Adrenal gland (tissue), 19 donors: ENCODE measurements around the gene FAM118A. TPM values are rescaled to one million over a fixed set of nuclear protein-coding genes. Genes with fewer than 3 reads are reported as not detected.
"Not testable (repeated sequence)": the region's sequence is repeated elsewhere in the genome, so short reads cannot be mapped to it uniquely, and the experiment has no call there.

Experiments used
- DNase-seq, 7 donors: peaks; one replicate each; pipeline ENCODE4 v3.0.0-alpha.2; 2019 to 2020
- H3K27ac ChIP-seq, 5 donors: fragments of 200-600 bp; sonication (generic) in 4 of 5; 1 replicate in 3 of 5; 2 replicates in 2 of 5; pipeline versions ENCODE4 v1.5.1 to v1.8.0; 2016 to 2020; ENCODE audit warnings: mild to moderate bottlenecking in 1 of 5
- H3K27me3 ChIP-seq: fragments of 200-600 bp; 2 replicates; pipeline ENCODE4 v1.8.0; 2021
- H3K36me3 ChIP-seq, 2 donors: fragments of 200-600 bp; replicated peaks in 1 of 2; 1 replicate in 1 of 2; 2 replicates in 1 of 2; pipeline versions ENCODE4 v1.5.1 to v1.8.0; 2018 to 2022
- H3K4me1 ChIP-seq, 2 donors: fragments of 200-600 bp; replicated peaks in 1 of 2; 1 replicate in 1 of 2; 2 replicates in 1 of 2; pipeline versions ENCODE4 v1.5.1 to v1.8.0; 2018 to 2021
- H3K4me3 ChIP-seq, 4 donors: fragments of 200-600 bp; sonication (generic) in 3 of 4; one replicate each; pipeline ENCODE4 v1.5.1; 2016 to 2018
- H3K9me3 ChIP-seq, 3 donors: fragments of 200-600 bp; sonication (generic) in 1 of 3; replicated peaks in 1 of 3; 1 replicate in 2 of 3; 2 replicates in 1 of 3; pipeline versions ENCODE4 v1.5.1 to v1.8.0; 2016 to 2021
- POLR2A ChIP-seq, 2 donors: fragments of 450-650 bp; IDR thresholded peaks; one replicate each; pipeline ENCODE4 v1.6.1; 2017; ENCODE audit warnings: antibody characterized with exemption in 2 of 2, mild to moderate bottlenecking in 2 of 2, moderate library complexity in 1 of 2
- WGBS, 4 donors: extraction: QIAGEN DNeasy Blood & Tissue Kit in 2 of 4; methylation state at CpG; one replicate each; pipeline versions ENCODE4 v1.1.5 to v1.1.7; 2013 to 2017; 5-methylcytosine and 5-hydroxymethylcytosine counted together
- intact Hi-C, 2 donors: fragments of 100-400 bp; cut with DNase I; formaldehyde crosslinking; loops; one replicate each; pipeline versions ENCODE4 v1.14.1 to v1.15.0; 2022 to 2023
- long read RNA-seq, 10 donors: library from polyadenylated mRNA in 3 of 10; unstranded in 2 of 10; stranded (forward) in 1 of 10; transcript quantifications; one replicate each; pipeline ENCODE4 v2.0.0 and lab custom pipeline, GENCODE V29; 2021 to 2026
- polyA plus RNA-seq, 3 donors: library from polyadenylated mRNA; stranded (reverse); fragments of 200-250 nt in 2 of 3; fragments of 350-450 nt in 1 of 3; fragmentation: Illumina TruSeq in 1 of 3; extraction: RNeasy Lipid Tissue Mini Kit (QIAGEN cat#74804) in 1 of 3; gene quantifications; one replicate each; pipeline ENCODE4 v1.2.3, GENCODE V29; 2013 to 2014
- total RNA-seq, 9 donors: library from RNA; depleted of rRNA in 4 of 9; stranded (reverse); fragments of >200 nt in 4 of 9; fragments of 120-200 nt in 1 of 9; fragmentation: NEBNext Ultra II Directional in 1 of 9; extraction: Animal tissue kit (Norgen Biotek cat#: 25700) in 1 of 9; gene quantifications; one replicate each; pipeline versions ENCODE4 v1.1.0 to v1.2.4, GENCODE V29; 2013 to 2023
- TF ChIP-seq, protein P1 (sequence below), 6 experiments: fragments of 450-650 bp in 4 of 6; fragments of 200-600 bp in 2 of 6; sonication (generic) in 1 of 6; IDR thresholded peaks; 1 replicate in 5 of 6; 2 replicates in 1 of 6; pipeline versions ENCODE4 v1.5.1 to v1.8.0; 2016 to 2021; ENCODE audit warnings: antibody characterized with exemption in 6 of 6, mild to moderate bottlenecking in 2 of 6, moderate library complexity in 1 of 6
- donor health status: healthy with polysubstance abuse.
- donor health status: Bipolar disorder and iron deficiency.
- donor health status: DM: yes; HTN: yes; CAD: no.
- donor health status: DM: no; HTN: no; CAD: no.
- donor health status: DM: no; HTN: no; CAD: no.
- donor health status: DM: yes; HTN: yes; CAD: no.

Gene FAM118A
- total RNA-seq (10 to 100 TPM in 7 of 9 donors, 1 to 10 TPM in 2; 6.8 to 47.6 (median 12.0) TPM), polyA plus RNA-seq (100 to 1,000 TPM in 1 of 3 donors, 10 to 100 TPM in 2; 28.1 to 101 (median 28.7) TPM)
- long read RNA-seq, donor 1, partial matches to known transcripts, result 0 of 4 reads
- long read RNA-seq, donor 1, other reads (novel, unspliced or antisense), result 0 of 4 reads
- long read RNA-seq, donor 2, partial matches to known transcripts, result 0 of 2 reads
- long read RNA-seq, donor 2, other reads (novel, unspliced or antisense), result 0 of 2 reads
- long read RNA-seq, donor 3, partial matches to known transcripts, result 0 of 1 reads
- long read RNA-seq, donor 3, other reads (novel, unspliced or antisense), result 0 of 1 reads
- long read RNA-seq, donor 4, partial matches to known transcripts, result 1 of 7 reads
- long read RNA-seq, donor 4, other reads (novel, unspliced or antisense), result 6 of 7 reads
- long read RNA-seq, donor 5, partial matches to known transcripts, result 2 of 9 reads
- long read RNA-seq, donor 5, other reads (novel, unspliced or antisense), result 7 of 9 reads
- long read RNA-seq, donor 6, partial matches to known transcripts, result 0 of 5 reads
- long read RNA-seq, donor 6, other reads (novel, unspliced or antisense), result 5 of 5 reads
- long read RNA-seq, donor 7, partial matches to known transcripts, result 0 of 1 reads
- long read RNA-seq, donor 7, other reads (novel, unspliced or antisense), result 0 of 1 reads
- long read RNA-seq, donor 8, partial matches to known transcripts, result 0 of 3 reads
- long read RNA-seq, donor 8, other reads (novel, unspliced or antisense), result 0 of 3 reads
- long read RNA-seq, donor 9, partial matches to known transcripts, result 0 of 1 reads
- long read RNA-seq, donor 9, other reads (novel, unspliced or antisense), result 0 of 1 reads
- long read RNA-seq, donor 10, result 0 reads

DNA sequence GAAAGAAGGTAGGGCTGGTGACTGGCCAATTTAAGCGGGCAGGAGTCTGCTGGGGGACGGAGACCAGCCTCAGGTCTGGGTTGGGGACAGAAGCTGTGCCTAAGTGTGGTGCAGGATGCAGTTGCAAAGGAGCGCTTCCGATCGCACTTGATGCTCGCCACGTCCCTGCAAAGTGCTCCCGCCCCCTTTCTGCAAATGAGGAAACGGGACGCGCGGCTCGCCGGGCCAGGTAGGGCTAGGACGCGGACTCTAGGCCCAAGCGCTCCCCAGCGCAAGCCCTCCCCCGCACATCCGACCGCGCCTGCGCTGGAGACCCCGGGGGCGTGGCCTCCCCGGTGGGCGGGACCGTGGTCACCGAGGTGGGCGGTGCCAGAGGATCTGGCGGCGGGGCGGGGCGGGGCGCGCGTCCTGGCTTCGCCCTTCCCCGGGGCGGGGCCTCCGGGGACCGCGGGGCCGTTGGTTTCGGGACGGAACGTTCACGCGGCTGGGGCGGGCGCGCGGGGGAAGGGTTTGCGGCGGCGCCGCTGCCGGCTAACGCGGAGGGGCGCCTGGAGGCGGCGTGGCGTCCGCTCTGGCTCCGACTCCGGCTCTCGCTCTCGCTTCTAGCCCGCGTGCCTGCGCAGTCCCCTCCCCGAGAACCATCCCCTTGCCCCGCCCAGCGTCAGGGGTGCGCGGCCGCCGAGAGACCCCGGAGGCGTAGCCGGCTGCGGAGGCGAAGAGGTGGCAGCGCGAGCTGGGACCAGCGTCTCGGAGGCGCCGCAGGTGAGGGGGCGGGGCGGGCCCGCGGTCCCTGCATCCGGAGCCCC lies at the start of gene FAM118A:
Gene FAM118A, plus strand, starts transcription at position 513 of the 806 bp plus-strand sequence. CDS start 12,446 bp downstream, outside the sequence.
- intact Hi-C loops, result no loop called here
- no peaks in the 10 kb centered on the region for H3K9me3 ChIP-seq
- no peaks in the 10 kb centered on the region for H3K27me3 ChIP-seq
- 1 to 3% (median 1%) methylated on average over 5 to 95 of the region's 95 CpGs for WGBS, 4 donors
- TF ChIP-seq, protein P1, sequence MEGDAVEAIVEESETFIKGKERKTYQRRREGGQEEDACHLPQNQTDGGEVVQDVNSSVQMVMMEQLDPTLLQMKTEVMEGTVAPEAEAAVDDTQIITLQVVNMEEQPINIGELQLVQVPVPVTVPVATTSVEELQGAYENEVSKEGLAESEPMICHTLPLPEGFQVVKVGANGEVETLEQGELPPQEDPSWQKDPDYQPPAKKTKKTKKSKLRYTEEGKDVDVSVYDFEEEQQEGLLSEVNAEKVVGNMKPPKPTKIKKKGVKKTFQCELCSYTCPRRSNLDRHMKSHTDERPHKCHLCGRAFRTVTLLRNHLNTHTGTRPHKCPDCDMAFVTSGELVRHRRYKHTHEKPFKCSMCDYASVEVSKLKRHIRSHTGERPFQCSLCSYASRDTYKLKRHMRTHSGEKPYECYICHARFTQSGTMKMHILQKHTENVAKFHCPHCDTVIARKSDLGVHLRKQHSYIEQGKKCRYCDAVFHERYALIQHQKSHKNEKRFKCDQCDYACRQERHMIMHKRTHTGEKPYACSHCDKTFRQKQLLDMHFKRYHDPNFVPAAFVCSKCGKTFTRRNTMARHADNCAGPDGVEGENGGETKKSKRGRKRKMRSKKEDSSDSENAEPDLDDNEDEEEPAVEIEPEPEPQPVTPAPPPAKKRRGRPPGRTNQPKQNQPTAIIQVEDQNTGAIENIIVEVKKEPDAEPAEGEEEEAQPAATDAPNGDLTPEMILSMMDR (IDR thresholded peaks at IDR 0.05), result peak in 1 of 6 experiments; percentile 17
- peak; percentile 31 to 61 for TF ChIP-seq POLR2A (IDR thresholded peaks at IDR 0.05)
- H3K27ac ChIP-seq, result peak within 1 kb of the TSS in 4 of 5 donors; percentile 41 to 83 (median 64)
- H3K36me3 ChIP-seq, result no peaks in the 10 kb centered on the region
- H3K4me3 ChIP-seq, result peak within 1 kb of the TSS; percentile 56 to 95 (median 80)
- H3K4me1 ChIP-seq, result peaks cover 7 to 16% of the 10 kb centered on the region in 2 donors
- DNase-seq, result peak; percentile 90 to 96 (median 93)

DNA sequence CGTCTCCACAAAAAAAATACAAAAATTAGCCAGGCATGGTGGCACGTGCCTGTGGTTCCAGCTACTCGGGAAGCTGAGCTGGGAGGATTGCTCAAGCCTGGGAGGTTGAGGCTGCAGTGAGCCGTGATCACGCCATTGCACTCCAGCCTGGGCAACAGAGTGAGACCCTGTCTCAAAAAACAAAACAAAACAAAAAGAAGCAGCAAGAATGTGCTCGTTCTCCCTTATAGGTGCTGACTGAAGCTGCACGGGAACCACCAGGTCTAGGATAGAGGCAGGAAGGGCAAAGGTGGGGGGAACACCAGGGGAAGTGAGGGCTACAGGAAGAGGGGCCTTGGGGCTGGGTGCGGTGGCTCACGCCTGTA lies 49.4 kb upstream of the FAM118A start:
- H3K9me3 ChIP-seq, H3K27ac ChIP-seq, H3K4me3 ChIP-seq, H3K27me3 ChIP-seq, DNase-seq, H3K36me3 ChIP-seq: not testable (repeated sequence)
- WGBS, 4 donors, result 80 to 87% (median 82%) methylated on average over 9 of the region's 9 CpGs
- intact Hi-C loops, result loop anchor here (5.0 to 10.0 kb wide), 3 partner anchors 158 to 436 kb away; no protein-coding TSS in a partner anchor
- peaks cover 0 to 19% of the 10 kb centered on the region in 2 donors for H3K4me1 ChIP-seq

DNA sequence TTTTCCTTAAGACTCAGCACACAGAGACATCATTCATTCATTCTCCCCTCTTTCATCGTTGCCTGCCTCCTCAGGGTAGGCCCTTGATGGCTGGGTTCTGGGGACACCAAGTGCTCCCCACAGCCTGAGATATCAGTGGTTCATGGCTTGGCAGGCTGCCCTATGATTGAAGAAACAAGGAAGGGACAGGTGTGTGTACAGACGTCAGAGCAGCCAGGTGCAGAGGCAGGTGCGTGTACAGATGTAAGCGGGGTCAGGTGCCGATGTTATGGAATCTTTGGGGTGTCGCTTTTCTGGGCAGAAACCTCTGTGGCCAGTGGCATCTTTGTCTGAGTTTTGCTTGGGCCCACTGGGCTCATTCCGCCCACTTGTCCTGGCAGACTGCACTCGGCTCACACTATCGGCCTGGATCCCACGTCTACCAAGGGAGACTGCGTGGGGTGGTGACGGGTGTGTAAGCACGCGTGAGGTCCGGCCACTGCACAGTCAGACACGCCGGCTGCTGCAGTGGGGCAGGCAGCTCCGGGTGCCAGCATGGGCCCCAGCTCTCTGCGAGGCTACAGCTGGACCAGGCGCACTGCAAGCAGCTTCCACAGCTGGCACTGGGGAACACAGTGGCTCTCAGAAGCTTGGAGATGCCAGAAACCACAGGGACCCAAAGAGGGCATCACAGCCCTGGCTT lies 48.2 kb upstream of the FAM118A start:
- no peaks in the 10 kb centered on the region for H3K9me3 ChIP-seq
- 88 to 96% (median 95%) methylated on average over 17 to 20 of the region's 20 CpGs for WGBS, 4 donors
- peaks cover 0 to 19% of the 10 kb centered on the region in 2 donors for H3K4me1 ChIP-seq
- no peaks in the 10 kb centered on the region for H3K36me3 ChIP-seq
- no peak for DNase-seq
- H3K27ac ChIP-seq, result no peak overlapping the region
- TF ChIP-seq POLR2A (IDR thresholded peaks at IDR 0.05), result no peak
- TF ChIP-seq, protein P1 (IDR thresholded peaks at IDR 0.05), result no peak
- no peak overlapping the region for H3K4me3 ChIP-seq
- intact Hi-C loops, result loop anchor here (5.0 to 10.0 kb wide), 3 partner anchors 159 to 437 kb away; no protein-coding TSS in a partner anchor
- H3K27me3 ChIP-seq, result no peaks in the 10 kb centered on the region
